HepG2 (cell line): ENCODE measurements around the gene C1orf116.

Experiments
- DNMT1 ChIP-seq: sonication (generic); formaldehyde crosslinking; IDR thresholded peaks from 2 replicates; pipeline ENCODE4 v1.5.1; 2020; ENCODE audit warnings: mild to moderate bottlenecking, missing genetic modification reagents
- IRF2 ChIP-seq: IDR thresholded peaks from 2 replicates; pipeline ENCODE4 v1.6.1; 2018; ENCODE audit warnings: missing genetic modification reagents, missing compliant biosample characterization
- KAT2B ChIP-seq: fragments of 150-350 bp; IDR thresholded peaks from 2 replicates; pipeline ENCODE4 v1.6.1; 2014; ENCODE audit warnings: low read depth, low read length, borderline replicate concordance
- RBM39 ChIP-seq: fragments of 200-400 bp; formaldehyde crosslinking; IDR thresholded peaks from one replicate; pipeline ENCODE4 v1.6.1; 2018; ENCODE audit warnings: antibody characterized with exemption, mild to moderate bottlenecking, low read depth, low read length; ENCODE audit not compliant: poor library complexity, severe bottlenecking
- ZBTB7A ChIP-seq: sonication (generic); formaldehyde crosslinking; IDR thresholded peaks from 2 replicates; pipeline ENCODE4 v1.8.0; 2022; ENCODE audit warnings: mild to moderate bottlenecking, missing genetic modification reagents
- ZNF232 ChIP-seq: sonication (generic); formaldehyde crosslinking; IDR thresholded peaks from 2 replicates; pipeline ENCODE4 v1.4.0; 2020; ENCODE audit warnings: missing genetic modification reagents, borderline replicate concordance
- TF ChIP-seq, protein P1 (sequence below): sonication (generic); formaldehyde crosslinking; IDR thresholded peaks from 2 replicates; pipeline ENCODE4 v1.5.0; 2020; ENCODE audit warnings: mild to moderate bottlenecking, missing genetic modification reagents, moderate library complexity

DNA sequence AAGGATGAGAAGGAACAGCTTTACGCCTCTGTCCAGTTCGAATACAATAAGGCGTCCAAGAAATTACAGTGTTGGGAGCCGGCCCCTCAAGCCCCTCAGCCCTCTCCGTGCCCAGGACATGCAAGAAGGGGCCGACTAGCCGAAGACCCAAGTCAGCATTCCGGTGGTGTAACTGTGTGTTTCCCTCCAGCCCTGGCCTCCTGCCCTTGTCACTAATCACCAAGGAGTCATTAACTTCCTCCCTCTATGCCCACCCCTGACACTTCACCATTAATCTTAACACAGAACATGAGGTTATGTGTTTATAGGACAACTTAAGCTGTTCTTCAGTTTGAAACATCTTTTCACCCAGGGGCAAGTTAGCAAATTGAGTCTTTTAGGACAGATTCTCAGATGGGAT is 39.7 kb upstream of the C1orf116 start:
- TF ChIP-seq, protein P1, sequence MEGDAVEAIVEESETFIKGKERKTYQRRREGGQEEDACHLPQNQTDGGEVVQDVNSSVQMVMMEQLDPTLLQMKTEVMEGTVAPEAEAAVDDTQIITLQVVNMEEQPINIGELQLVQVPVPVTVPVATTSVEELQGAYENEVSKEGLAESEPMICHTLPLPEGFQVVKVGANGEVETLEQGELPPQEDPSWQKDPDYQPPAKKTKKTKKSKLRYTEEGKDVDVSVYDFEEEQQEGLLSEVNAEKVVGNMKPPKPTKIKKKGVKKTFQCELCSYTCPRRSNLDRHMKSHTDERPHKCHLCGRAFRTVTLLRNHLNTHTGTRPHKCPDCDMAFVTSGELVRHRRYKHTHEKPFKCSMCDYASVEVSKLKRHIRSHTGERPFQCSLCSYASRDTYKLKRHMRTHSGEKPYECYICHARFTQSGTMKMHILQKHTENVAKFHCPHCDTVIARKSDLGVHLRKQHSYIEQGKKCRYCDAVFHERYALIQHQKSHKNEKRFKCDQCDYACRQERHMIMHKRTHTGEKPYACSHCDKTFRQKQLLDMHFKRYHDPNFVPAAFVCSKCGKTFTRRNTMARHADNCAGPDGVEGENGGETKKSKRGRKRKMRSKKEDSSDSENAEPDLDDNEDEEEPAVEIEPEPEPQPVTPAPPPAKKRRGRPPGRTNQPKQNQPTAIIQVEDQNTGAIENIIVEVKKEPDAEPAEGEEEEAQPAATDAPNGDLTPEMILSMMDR (CRISPR knock-in tag), result no peak
- no peak for TF ChIP-seq ZNF232 (CRISPR knock-in tag)
- TF ChIP-seq ZBTB7A (CRISPR knock-in tag), result no peak
- TF ChIP-seq DNMT1 (CRISPR knock-in tag), result no peak
- TF ChIP-seq RBM39, result no peak
- TF ChIP-seq IRF2 (CRISPR knock-in tag), result no peak
- TF ChIP-seq KAT2B, result no peak
